Thyroid gland (tissue), 4 donors: ENCODE measurements around the gene LMTK2. TPM values are rescaled to one million over a fixed set of nuclear protein-coding genes. Genes with fewer than 3 reads are reported as not detected.

Experiments used
- DNase-seq, 2 donors: peaks; one replicate each; pipeline ENCODE4 v3.0.0-alpha.2; 2019
- H3K27ac ChIP-seq, 3 donors: fragments of 200-600 bp; sonication (generic); 1 replicate in 2 of 3; 2 replicates in 1 of 3; pipeline ENCODE4 v1.5.1; 2016 to 2019; ENCODE audit warnings: mild to moderate bottlenecking in 1 of 3, moderate library complexity in 1 of 3
- H3K27me3 ChIP-seq: fragments of 200-600 bp; sonication (generic); one replicate; pipeline ENCODE4 v1.5.1; 2019
- H3K36me3 ChIP-seq, 2 donors: fragments of 200-600 bp; sonication (generic); one replicate each; pipeline ENCODE4 v1.5.1; 2016 to 2019
- H3K4me1 ChIP-seq, 2 donors: fragments of 200-600 bp; sonication (generic); one replicate each; pipeline ENCODE4 v1.5.1; 2017 to 2019
- H3K4me3 ChIP-seq, 3 donors: fragments of 200-600 bp; sonication (generic); replicated peaks in 1 of 3; 1 replicate in 2 of 3; 2 replicates in 1 of 3; pipeline ENCODE4 v1.5.1; 2016; ENCODE audit warnings: mild to moderate bottlenecking in 1 of 3
- H3K9me3 ChIP-seq: fragments of 200-600 bp; sonication (generic); one replicate; pipeline ENCODE4 v1.5.1; 2017
- CTCF ChIP-seq, 6 experiments: fragments of 200-600 bp in 3 of 6; fragments of 450-650 bp in 3 of 6; sonication (generic) in 3 of 6; IDR thresholded peaks; one replicate each; pipeline ENCODE4 v1.5.1; 2016 to 2019; ENCODE audit warnings: antibody characterized with exemption in 6 of 6, mild to moderate bottlenecking in 2 of 6, inconsistent platforms in 1 of 6, moderate library complexity in 1 of 6
- POLR2A ChIP-seq, 2 donors: fragments of 450-650 bp; IDR thresholded peaks; one replicate each; pipeline ENCODE4 v1.6.1; 2017; ENCODE audit warnings: antibody characterized with exemption in 2 of 2, mild to moderate bottlenecking in 2 of 2, moderate library complexity in 1 of 2
- WGBS, 2 donors: methylation state at CpG; one replicate each; pipeline ENCODE4 v1.1.5; 2017; 5-methylcytosine and 5-hydroxymethylcytosine counted together
- intact Hi-C: fragments of 100-400 bp; cut with DNase I; formaldehyde crosslinking; loops from one replicate; pipeline ENCODE4 v1.15.1; 2023
- total RNA-seq, 4 donors: library from RNA; depleted of rRNA; stranded (reverse); fragments of >200 nt; gene quantifications; one replicate each; pipeline ENCODE4 v1.2.3, GENCODE V29; 2016

LMTK2 gene
- total RNA-seq, 4 donors from 2014 or later = 22.0 to 36.5 (median 26.6) TPM

GRCh38 chr7:98240961-98241673 is 134.5 kb downstream of the LMTK2 start:
- 65 to 66% methylated on average over 12 to 15 of the region's 19 CpGs for WGBS, 2 donors
- H3K4me1 ChIP-seq = no peaks in the 10 kb centered on the region
- no peak overlapping the region for H3K27ac ChIP-seq

GRCh38 chr7:98241674-98242241 is 135.1 kb downstream of the LMTK2 start:
- Histone ChIP-seq H3K27me3 (no peaks in the 10 kb centered on the region), H3K9me3 (no peaks in the 10 kb centered on the region), H3K4me3 (no peak overlapping the region), H3K36me3 (peaks cover 0 to 6% of the 10 kb centered on the region in 2 donors), H3K4me1 (no peaks in the 10 kb centered on the region), H3K27ac (no peak overlapping the region)
- TF ChIP-seq POLR2A (IDR thresholded peaks at IDR 0.05) (no peak), CTCF (IDR thresholded peaks at IDR 0.05) (no peak)
- no peak for DNase-seq
- intact Hi-C loops = loop anchor here (10.0 kb wide), 1 partner anchor 217 kb away; no protein-coding TSS in a partner anchor
- 79 to 90% methylated on average over 8 to 16 of the region's 16 CpGs for WGBS, 2 donors

More at GRCh38 chr7:98240961-98241673, 134.5 kb downstream of the LMTK2 start:
- TF ChIP-seq POLR2A (IDR thresholded peaks at IDR 0.05) (no peak), CTCF (IDR thresholded peaks at IDR 0.05) (peak; percentile 29 to 68 (median 43))
- Histone ChIP-seq H3K27me3 (no peaks in the 10 kb centered on the region), H3K9me3 (no peaks in the 10 kb centered on the region), H3K4me3 (no peak overlapping the region), H3K36me3 (peaks cover 0 to 6% of the 10 kb centered on the region in 2 donors)
- intact Hi-C loops = loop anchor here (10.0 kb wide), 1 partner anchor 216 kb away; no protein-coding TSS in a partner anchor
- DNase-seq = peak; percentile 31 to 35

GRCh38 chr7:98242342-98242741 is 135.7 kb downstream of the LMTK2 start:
- intact Hi-C loops = loop anchor here (10.0 kb wide), 1 partner anchor 218 kb away; no protein-coding TSS in a partner anchor
- no peaks in the 10 kb centered on the region for H3K27me3 ChIP-seq
- TF ChIP-seq POLR2A (IDR thresholded peaks at IDR 0.05) (no peak), CTCF (IDR thresholded peaks at IDR 0.05) (no peak)
- no peak overlapping the region for H3K4me3 ChIP-seq
- no peaks in the 10 kb centered on the region for H3K9me3 ChIP-seq
- no peak for DNase-seq
- 96 to 97% methylated on average over 1 of the region's 1 CpG for WGBS, 2 donors
- no peak overlapping the region for H3K27ac ChIP-seq
- H3K4me1 ChIP-seq = no peaks in the 10 kb centered on the region
- peaks cover 0 to 6% of the 10 kb centered on the region in 2 donors for H3K36me3 ChIP-seq

- Histone ChIP-seq H3K4me3 (no peak overlapping the region), H3K9me3 (no peaks in the 10 kb centered on the region), H3K4me1 (no peaks in the 10 kb centered on the region), H3K27ac (no peak overlapping the region), H3K27me3 (no peaks in the 10 kb centered on the region), H3K36me3 (peaks cover 0 to 4% of the 10 kb centered on the region in 2 donors)
- intact Hi-C loops = loop anchor here (10.0 kb wide), 1 partner anchor 218 kb away; no protein-coding TSS in a partner anchor
- no peak for TF ChIP-seq POLR2A (IDR thresholded peaks at IDR 0.05)
- TF ChIP-seq CTCF (IDR thresholded peaks at IDR 0.05) = no peak
- DNase-seq = no peak
- 84 to 95% methylated on average over 4 of the region's 4 CpGs for WGBS, 2 donors
Measured at GRCh38 chr7:98242934-98243333, 136.3 kb downstream of the LMTK2 start.

GRCh38 chr7:98244871-98245270 is 138.2 kb downstream of the LMTK2 start:
- TF ChIP-seq CTCF (IDR thresholded peaks at IDR 0.05) (no peak), POLR2A (IDR thresholded peaks at IDR 0.05) (no peak)
- DNase-seq = no peak
- 97% methylated on average over 7 to 13 of the region's 14 CpGs for WGBS, 2 donors
- H3K4me1 ChIP-seq = no peaks in the 10 kb centered on the region
- no peak overlapping the region for H3K27ac ChIP-seq
- H3K36me3 ChIP-seq = no peaks in the 10 kb centered on the region
- H3K9me3 ChIP-seq = no peaks in the 10 kb centered on the region
- H3K27me3 ChIP-seq = no peaks in the 10 kb centered on the region
- intact Hi-C loops = loop anchor here (10.0 kb wide), 1 partner anchor 220 kb away; no protein-coding TSS in a partner anchor
- H3K4me3 ChIP-seq = no peak overlapping the region
